ENCODE measurements around the gene CEACAM8.
"Not testable (repeated sequence)": the region's sequence is repeated elsewhere in the genome, so short reads cannot be mapped to it uniquely, and the experiment has no call there.

CEACAM8 gene

DNA sequence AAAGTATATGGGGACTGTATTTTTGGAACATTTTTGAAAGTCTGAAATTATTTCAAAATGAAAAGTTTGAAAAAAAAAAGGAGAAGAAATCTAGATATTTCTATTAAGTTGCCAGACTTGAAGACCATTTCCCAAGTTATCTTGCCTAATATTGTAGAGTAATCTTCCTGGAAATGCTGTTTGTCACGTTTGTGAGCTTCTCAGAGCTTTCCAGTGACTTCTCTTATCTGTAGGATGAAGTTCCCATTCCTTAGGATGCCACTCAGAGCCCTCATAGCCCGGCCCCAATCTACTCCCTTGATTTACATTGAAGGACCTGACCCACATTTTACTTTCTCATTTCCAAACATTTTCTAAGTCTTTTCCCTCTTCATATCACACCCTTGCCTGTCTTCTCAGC is 23.6 kb downstream of the CEACAM8 start:
- peak; percentile 60 for FAIRE-seq

DNA sequence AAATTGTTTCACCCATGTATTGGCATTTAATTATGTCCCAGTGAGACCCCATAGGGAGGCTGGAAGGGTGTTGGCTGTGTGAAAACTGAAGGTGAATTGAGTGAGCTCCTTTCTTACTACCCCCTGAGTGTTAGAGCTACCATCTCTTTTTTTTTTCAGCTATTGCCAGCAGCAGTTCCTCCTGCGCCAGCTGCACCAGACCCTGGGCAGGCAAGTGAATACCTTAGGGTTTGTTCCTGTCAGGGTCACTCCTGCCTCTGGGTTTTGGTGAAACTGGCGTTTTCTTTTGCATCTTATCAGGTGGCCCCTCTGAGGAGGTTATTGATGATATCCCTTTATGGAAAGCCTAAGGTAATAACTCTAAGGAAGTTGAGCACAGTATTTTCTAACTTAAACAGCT is 25.5 kb downstream of the CEACAM8 start:
- no peak for FAIRE-seq

DNA sequence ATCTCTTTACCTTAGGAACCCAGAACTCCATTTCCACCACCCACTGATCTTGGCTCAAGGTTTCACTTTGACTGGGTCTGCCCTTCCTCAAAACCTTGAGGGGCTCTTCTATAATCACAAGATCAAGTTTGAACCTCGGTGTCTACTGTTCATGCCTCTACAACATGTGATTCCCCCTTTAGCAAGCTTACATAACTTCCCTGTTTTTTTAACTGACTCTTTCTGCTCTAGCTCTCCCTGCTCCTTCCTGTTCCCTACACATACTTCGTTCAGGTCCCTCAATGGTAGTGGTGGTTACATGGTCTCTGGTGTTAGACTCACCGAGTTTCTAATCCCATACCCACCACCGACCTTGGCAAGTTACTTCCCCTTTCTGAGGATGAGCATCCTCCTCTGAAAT is 26.7 kb downstream of the CEACAM8 start:
- no peak for FAIRE-seq

DNA sequence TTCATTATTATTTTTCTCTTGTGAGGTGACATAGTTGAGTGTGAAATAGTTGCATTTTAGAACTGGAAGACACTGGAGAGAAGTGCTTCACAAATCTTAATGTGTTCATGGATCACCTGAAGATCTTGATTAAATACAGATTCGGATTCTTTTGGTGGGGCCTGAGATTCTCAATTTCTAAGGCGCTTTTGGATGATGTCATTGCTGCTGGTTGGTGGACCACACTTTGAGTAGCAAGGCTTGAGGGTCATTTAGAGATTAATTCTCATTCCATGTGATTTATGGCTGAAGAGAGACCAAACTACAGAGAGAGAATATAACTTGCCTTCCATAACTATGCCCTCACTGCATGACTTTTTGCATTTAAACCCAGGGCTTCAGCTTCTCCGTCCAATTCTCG is 27.2 kb downstream of the CEACAM8 start:
- FAIRE-seq: no peak

DNA sequence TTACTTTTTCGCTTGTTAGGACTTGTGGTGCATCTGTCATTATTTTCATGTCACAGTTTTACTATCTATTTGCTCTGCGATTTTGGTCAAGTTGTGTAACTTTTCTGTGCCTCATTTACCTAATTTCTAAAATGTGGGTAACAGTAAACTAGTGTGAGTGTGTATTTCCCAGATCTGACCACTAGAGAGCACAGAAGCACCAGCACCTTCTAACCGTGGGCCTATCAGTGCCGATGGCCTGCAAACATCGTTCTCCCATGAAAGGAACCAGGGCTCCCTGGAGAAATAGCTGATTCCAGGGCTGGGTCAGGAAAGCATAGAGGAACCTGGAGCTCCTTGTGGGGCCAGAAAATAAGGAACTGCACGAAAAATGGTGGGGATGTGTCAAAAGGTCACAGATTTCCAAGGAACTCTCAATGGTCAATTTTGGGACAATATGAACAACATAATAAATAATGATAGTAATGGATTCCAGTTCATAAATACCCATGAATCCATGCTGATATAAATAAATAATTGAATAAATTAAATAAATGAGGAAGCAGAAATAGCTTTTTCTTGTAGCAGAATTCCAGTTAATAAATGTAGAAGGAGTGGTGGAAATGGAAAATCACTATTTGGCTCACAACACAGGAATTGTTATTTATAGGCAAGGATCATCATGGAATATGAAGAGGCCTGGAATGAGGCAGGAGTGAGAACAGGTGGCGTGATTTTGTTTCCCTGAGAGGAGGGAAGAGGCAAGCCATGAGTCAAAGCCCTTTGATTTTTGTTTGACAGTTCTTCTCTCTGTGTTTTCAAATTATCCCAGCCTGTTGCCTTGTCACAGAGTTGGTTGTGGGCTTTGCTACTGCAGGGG is 31.1 kb downstream of the CEACAM8 start:
- FAIRE-seq: peak; percentile 96

DNA sequence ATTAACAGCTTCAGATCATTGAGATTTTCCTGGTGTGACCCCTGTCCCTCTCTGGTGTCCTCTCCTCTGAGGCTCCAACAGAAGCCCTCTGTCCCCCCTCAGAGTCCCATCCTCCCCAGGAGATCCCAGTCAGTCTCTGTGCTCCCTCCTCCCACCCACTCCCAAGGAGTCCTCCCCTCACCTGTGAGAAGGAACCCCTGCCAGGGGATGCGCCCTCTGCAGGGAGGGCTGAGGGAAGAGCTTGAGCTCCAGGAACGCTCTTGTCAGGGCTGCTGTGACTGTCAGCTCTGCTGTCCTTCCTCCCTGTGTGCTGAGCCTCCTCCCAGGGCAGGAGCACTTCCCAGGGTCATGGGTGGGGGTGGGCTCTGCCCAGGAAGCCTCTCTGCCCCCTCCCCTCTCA is 33.2 kb downstream of the CEACAM8 start:
- FAIRE-seq: no peak

DNA sequence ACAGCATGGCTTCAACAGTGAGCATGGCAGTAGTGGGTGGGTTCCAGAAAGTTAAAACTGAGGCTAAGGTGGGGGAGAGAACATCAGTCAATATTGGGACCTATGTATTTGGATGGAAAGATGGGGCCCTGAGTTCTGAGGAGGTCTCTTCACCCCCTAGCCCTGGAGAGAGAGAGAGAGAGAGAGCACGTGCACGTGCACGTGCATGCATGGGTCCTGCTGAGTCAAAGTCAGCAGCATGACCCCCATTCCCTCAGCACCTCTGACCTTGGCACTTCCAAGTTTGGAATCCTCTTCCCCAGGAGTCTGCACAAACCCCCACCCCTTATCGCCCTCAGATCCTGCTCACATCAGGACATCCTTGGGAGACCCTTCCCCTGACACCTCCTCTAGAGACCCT is 34.0 kb downstream of the CEACAM8 start:
- no peak for FAIRE-seq

DNA sequence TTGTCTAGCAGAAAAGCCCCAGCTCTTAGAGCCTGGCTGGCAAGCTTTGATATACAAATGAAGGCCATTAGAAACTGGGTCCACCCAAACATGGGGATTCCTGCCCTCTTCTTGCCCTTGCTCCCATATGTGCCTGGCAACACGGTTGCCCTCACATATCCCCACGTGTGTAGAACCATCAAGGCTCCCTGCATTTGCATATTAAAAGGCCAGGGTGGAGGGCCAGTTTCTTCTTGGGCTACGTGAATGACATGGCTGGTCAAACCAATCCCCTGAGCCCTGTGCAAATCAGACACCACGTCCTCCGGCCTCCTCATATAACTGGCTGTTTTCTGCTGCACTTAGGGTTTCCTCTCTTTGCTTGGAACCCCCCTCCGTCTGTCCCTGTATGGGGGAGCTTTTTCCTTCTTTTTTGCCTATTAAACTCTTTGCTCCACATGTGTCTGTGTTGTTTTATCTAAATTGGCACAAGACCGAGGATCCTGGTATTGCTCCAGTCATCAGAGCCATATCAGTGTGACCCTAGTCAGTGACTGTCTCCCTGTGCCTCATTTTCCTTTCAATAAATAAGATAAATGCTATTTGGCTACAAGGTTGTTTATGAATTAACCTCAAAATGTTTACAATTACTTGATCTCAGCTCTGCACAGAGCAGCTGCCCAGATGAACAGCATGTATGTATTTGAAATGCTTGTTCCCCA is 36.1 kb downstream of the CEACAM8 start:
- no peak for FAIRE-seq

DNA sequence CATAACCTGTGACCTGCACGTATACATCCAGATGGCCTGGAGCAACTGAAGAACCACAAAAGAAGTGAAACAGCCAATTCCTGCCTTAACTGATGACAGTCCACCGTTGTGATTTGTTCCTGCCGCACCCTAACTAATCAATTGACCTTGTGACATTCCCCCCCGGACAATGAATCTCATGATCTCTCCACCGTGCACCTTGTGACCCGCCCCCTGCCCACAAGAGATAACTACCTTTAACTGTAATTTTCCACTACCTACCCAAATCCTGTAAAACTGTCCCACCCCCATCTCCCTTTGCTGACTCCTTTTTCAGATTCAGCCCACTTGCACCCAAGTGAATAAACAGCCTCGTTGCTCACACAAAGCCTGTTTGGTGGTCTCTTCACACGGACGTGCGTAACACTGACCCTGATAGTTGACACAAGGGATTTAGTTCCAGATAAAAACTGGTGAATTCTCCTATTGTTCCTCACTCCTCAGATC is 37.3 kb downstream of the CEACAM8 start:
- not testable (repeated sequence) for FAIRE-seq

DNA sequence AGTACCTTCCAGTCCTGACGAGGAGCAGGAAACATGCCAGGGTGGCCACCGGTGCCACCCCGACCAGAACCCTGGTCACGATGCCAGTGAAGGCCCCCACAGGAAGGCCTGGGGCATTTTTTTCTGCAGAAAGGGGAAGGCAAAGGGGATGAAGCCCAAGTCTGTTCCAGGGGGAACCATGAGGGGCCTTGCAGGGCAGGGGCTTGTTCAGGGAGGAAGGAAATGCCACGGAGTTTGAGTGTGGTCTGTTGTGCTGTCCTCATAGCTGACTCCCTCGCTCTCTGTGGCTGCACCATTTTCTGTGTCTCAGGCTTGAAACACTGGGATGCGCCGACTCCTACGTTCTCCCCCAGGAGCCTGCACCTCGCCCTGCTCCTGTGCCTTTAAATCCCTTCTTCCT is 38.9 kb downstream of the CEACAM8 start:
- FAIRE-seq: no peak

DNA sequence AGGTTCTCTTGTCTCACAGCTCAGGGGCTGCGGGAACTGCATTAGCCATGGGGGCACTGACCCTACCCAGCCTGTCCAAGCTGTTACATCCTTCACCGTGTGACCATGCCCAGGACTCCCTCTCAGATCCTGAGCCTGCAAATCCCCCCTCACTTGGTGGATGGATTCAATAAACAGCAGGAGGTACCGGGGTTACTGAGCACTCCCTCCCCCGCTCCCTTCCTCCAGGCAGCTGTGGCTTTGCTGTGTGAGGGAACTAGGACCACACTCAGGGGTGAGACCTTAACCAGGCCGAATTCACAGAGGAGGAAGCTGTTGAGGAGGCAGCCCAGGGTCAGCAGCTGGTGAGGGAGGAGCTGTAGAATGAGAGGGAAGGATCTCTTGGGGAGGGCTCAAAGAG is 39.4 kb downstream of the CEACAM8 start:
- FAIRE-seq: no peak

DNA sequence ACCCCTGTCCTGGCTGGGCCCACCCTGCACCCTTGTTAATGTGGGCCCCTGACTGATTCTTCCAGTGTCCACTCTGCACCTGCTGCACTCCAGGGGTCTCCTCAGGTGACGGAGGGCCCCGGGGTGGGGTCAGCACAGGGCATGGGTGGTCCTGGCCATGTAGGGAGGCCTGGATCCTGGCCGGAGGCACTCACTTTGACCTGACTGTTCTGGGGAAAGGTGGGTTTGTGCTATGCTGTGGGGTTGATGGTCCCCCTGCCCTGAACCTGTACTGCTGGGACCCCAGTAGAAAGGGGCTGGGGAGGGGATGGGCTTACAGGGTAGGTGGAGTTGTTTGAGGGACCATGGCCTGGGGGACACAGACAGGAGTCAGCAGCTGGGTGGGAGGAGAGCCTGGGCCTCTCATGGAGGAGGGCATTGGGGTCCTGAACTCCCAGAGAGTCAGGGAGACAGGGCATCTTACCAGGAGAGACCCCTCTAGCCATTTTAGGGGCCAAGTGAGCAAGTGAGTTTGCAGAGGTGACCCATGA is 40.6 kb downstream of the CEACAM8 start:
- FAIRE-seq: no peak

DNA sequence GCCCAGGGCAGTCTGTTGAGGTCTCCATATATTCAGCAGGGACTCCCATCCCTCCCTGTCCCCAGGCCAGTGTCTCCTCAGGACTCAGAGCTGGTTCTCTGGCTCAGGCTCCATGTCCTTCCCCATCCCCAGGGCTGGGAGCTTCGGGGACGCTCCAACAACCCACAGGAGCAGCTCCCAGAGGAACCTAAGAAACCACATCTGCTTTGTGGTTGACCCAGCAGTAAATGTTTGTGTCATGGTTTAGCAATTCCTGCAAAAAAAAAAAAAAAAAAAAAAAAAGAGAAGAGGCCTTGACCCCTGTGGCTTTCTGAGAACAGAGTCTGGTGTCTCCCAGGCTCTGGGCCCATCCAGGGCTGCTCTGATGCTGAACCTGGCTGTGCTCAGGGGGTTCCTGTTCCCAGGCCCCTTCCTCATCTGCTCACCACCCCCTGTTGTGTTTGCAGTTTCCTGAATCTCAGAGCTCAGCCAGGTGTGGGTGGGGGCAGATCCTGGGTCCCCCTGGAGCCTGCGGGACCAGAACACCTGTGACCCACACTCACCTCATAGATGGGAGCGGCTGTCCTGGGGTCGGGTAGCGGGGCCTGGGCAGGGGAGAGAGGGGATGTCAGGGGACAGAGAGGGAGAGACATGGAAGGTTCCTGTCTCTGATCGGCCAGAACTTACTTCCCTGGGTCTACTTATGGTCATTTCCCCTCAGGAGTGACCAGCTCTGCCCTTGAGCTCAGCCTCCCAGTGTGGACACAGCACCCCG is 41.3 kb downstream of the CEACAM8 start:
- FAIRE-seq: no peak

DNA sequence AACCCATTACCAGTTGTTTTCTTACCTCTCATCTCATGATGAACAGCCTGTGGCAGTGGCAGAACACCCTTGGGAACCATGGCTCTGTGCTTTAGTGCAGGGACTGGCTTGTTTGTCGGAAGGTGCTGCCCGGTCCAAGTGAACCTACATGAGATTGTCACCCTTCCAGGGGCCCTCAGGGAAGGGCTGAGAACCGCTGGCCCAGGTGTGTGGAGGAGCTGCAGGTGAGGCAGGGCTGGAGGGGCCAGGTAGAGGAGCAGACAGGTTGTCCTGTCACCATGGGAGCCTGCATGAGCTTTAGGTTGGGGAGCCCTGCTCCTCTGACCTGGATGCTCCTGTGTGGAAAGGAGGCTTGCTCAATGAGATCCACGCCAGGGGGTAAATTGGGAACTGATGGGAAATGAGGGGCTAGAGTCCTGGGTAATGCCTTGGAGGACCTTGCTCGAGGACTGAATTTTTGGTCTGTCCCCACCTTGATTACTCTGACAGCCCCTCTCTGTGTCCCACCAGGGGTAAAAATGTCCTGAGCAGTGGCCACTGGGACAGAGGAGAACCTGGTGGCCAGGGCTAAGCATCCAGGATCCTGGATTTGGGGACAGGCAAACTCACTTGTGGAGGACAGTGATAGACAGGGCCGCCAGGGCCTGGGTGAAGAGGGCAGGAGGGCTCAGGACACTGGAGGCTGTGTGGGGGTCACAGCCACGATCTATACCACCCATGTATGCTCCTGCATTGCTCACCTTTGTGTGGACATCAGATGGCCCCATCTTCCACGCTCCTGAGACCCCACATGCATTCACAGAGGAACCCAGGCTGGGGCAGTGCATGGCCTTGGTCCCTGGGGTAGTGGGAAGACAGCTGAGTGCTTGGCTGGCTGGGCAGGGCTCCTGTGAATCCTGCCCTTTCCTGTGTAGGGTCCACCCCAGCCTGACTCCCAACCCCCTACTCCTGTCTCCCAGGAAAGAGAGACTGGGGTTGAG is 42.3 kb downstream of the CEACAM8 start:
- no peak for FAIRE-seq

DNA sequence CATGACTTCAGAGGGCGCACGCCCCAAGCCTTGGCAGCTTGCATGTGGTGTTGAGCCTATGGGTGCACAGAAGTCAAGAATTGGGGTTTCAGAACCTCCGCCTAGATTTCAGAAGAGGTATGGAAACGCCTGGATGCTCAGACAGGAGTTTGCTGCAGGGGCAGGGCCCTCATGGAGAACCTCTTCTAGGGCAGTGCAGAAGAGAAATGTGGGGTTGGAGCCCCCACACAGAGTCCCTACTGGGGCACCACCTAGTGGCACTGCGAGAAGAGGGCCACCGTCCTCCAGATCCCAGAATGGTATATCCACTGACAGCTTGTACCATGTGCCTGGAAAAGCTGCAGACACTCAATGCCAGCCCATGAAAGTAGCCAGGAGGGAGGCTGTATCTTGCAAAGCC is 44.2 kb downstream of the CEACAM8 start:
- FAIRE-seq: not testable (repeated sequence)

DNA sequence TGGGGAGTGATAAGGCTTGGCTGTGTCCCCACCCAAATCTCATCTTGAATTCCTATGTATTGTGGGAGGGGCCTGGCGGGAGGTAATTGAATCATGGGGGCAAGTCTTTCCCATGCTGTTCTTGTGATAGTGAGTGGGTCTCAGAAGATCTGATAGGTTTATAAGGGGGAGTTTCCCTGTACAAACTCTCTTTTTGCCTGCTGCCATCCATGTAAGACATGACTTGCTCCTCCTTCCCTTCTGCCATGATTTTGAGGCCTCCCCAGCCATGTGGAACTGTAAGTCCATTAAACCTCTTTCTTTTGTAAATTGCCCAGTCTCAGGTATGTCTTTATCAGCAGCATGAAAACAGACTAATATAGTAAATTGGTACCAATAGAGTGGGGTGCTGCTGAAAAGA is 45.7 kb downstream of the CEACAM8 start:
- not testable (repeated sequence) for FAIRE-seq

DNA sequence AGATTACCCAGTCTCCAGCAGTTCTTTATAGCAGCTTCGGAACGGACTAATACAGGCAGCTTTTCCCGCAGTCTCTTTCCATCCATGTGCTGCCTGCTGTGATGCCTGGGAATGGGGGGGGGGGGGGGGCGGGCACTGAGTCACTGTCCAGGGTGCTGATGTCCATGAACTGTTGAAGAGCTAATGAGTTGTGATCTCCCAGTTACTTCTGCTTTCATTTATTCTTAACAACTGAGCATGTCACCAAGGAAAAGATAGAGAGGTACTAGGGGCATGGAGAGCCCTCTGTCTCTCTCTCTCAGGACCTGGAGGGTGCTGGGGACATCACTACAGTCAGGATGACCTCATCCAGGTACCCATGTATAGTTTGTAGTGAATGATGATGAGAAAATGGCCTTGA is 46.2 kb downstream of the CEACAM8 start:
- FAIRE-seq: no peak

DNA sequence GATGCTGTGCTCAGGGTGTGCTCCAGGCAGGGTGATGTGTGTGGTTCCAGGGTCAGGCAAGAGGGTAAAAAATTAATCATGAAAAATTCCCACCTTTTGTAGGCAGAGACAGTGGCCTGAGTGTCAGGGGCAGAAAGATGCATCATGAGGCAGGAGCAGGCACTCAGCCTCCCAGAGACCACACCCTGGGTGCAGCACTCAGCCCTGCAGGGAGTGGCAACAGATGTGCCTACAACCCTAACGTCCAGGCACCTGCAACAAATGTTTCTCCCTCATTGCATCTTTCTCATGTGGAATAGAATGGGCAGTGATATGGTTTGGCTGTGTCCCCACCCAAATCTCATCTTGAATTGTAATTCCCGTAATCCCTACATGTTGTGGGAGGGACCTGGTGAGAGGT is 46.8 kb downstream of the CEACAM8 start:
- FAIRE-seq: no peak

DNA sequence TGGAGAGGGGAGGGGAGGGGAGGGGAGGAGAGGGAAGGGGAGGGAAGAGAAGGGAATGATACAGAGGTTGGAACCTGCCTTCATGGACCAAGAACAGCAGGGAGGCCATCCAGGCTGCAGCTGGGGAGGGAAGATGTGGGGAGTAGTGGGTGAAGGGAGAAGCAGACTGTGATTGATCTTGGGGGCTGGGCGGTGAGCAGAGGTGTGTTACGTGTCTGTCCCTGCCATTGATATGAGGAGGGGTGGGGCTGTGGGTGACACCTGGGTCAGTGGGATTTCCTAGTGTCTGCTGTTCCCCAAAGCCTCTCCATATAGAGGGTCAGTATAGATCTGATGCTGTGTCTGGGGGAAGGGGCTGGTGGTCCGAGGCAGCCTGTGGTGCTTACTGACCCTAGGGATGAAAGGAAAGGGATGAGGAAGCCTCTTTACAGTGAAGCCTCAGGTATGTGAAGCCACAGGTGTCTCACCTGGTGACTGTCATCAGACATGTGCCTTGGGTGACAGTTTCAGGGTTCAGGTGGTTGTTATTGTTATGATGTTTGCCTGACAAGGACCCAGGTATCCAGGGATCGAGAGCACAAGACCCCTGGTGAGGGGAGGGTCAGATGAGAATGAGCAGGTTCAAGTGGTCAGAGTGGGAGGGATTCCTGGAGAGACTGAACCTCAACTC is 47.8 kb downstream of the CEACAM8 start:
- no peak for FAIRE-seq

DNA sequence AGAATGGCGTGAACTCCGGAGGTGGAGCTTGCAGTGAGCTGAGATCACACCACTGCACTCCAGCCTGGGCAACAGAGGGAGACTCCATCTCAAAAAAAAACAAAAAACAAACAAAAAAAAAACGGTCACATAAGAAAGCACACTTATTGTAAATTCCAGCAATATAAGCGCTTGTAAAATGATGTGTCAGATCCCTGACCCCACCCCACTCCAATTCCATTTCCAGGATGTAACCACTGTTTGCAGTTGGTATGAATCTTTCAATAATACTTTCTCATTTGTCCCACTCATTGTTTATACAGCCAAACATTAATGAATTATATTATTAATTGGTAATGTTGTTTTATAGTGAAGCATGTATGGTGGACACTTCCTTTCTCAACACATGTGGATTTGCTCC is 50.6 kb downstream of the CEACAM8 start:
- FAIRE-seq: no peak

DNA sequence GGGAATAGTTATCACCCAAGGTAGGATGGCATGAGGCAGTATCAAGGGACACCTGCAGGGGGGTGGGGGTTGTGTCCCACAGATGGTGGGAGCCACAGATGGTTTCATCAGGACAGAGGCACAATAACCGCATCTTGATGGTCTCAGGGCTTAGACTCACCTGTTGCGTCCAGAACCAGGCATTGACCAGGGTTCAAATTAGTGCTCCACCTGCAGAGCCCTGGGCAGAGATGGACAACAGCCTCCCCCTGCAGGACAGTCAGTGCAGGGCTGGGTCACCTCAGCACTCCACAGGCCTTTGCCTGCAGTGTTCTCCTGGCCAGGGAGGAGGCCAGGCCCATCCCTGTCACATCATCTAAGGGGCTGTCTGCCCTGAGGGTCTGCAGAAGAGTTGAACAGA is 51.9 kb downstream of the CEACAM8 start:
- FAIRE-seq: no peak

Data from G401.6 (cell line).